Pancreas (tissue), 10 donors: ENCODE data around the gene TMEM101. TPM values are rescaled to one million over a fixed set of nuclear protein-coding genes. Genes with fewer than 3 reads are reported as not detected.
"Not testable (repeated sequence)": the region's sequence is repeated elsewhere in the genome, so short reads cannot be mapped to it uniquely, and the experiment has no call there.

ENCODE experiments used
- ATAC-seq, 4 donors: fragments of 200-7000 bp; cut with Tn5 transposase; one replicate each; pipeline versions ENCODE4 v1.8.0 to v1.9.1; 2020; ENCODE audit warnings: mild to moderate bottlenecking in 4 of 4, moderate library complexity in 4 of 4
- DNase-seq, 6 donors: peaks; one replicate each; pipeline ENCODE4 v3.0.0-alpha.2; 2020
- FAIRE-seq: peaks from 2 replicates; lab custom pipeline; 2012; peaks lifted over from hg19 to GRCh38; lab: Jason Lieb, UNC
- H3K27ac ChIP-seq, 4 donors: fragments of 200-600 bp; sonication (generic); 1 replicate in 3 of 4; 2 replicates in 1 of 4; pipeline versions ENCODE4 v1.5.0 to v1.8.0; 2020
- H3K27me3 ChIP-seq, 4 donors: fragments of 200-600 bp; one replicate each; pipeline ENCODE4 v1.8.0; 2021
- H3K36me3 ChIP-seq, 3 donors: fragments of 200-600 bp; sonication (generic) in 1 of 3; one replicate each; pipeline versions ENCODE4 v1.5.0 to v1.8.0; 2020 to 2021
- H3K4me1 ChIP-seq, 3 donors: fragments of 200-600 bp; one replicate each; pipeline ENCODE4 v1.8.0; 2021
- H3K4me3 ChIP-seq, 4 donors: fragments of 200-600 bp; sonication (generic) in 2 of 4; one replicate each; pipeline versions ENCODE4 v1.5.0 to v1.8.0; 2020 to 2021
- H3K9me3 ChIP-seq, 4 donors: fragments of 200-600 bp; one replicate each; pipeline ENCODE4 v1.8.0; 2021
- CTCF ChIP-seq, 4 donors: fragments of 200-600 bp; sonication (generic) in 3 of 4; IDR thresholded peaks; one replicate each; pipeline versions ENCODE4 v1.5.0 to v1.8.0; 2021; ENCODE audit warnings: antibody characterized with exemption in 4 of 4
- WGBS, 2 donors: extraction: QIAGEN DNeasy Blood & Tissue Kit; methylation state at CpG; one replicate each; pipeline ENCODE4 v1.1.7; 2013; 5-methylcytosine and 5-hydroxymethylcytosine counted together
- intact Hi-C, 3 donors: fragments of 100-400 bp; cut with DNase I; formaldehyde crosslinking; loops; one replicate each; pipeline versions ENCODE4 v1.11.1 to v1.14.2; 2022
- polyA plus RNA-seq, 2 donors: library from polyadenylated mRNA; stranded (reverse); fragments of 200-250 nt; gene quantifications; one replicate each; pipeline ENCODE4 v1.2.3, GENCODE V29; 2013
- total RNA-seq, 6 donors: library from RNA; stranded (reverse); fragmentation: NEBNext Ultra II Directional in 4 of 6; extraction: Animal tissue kit (Norgen Biotek cat#: 25700) in 4 of 6; gene quantifications; one replicate each; pipeline versions ENCODE4 v1.2.1 to v1.2.4, GENCODE V29; 2021 to 2023
- donor health status: healthy with polysubstance abuse.
- donor health status: DM: no; HTN: no; CAD: no; lungs with moderate emphysema.
- donor health status: DM: no; HTN: no; CAD: no.
- donor health status: control.
- donor health status: control.
- donor health status: Bipolar disorder and iron deficiency.
- donor health status: DM: yes; HTN: yes; CAD: no.
- donor health status: DM: no; HTN: no; CAD: no.
- donor health status: DM: no; HTN: no; CAD: no.
- donor health status: DM: yes; HTN: yes; CAD: no.

The TMEM101 gene
- total and polyA plus RNA-seq, 8 donors, result 14.4 to 22.7 (median 19.6) TPM

- WGBS, 2 donors, result 39 to 40% methylated on average over 14 of the region's 14 CpGs
- Histone ChIP-seq H3K4me3 (no peak overlapping the region), H3K9me3 (no peaks in the 10 kb centered on the region), H3K27ac (peak overlapping the region in 2 of 4 donors; percentile 12 to 46), H3K36me3 (peaks cover 0 to 6% (median 4%) of the 10 kb centered on the region in 3 donors), H3K4me1 (peaks cover 4 to 15% (median 7%) of the 10 kb centered on the region in 3 donors), H3K27me3 (no peaks in the 10 kb centered on the region)
- TF ChIP-seq CTCF (IDR thresholded peaks at IDR 0.05), result no peak
- intact Hi-C loops, result no loop called here
- FAIRE-seq, result no peak
- ATAC-seq, result peak in 2 of 4 donors; percentile 61 to 63
- DNase-seq, result no peak
Observed at GRCh38 chr17:44059101-44059892, 44.5 kb upstream of the TMEM101 start.

- intact Hi-C loops, result no loop called here
- Histone ChIP-seq H3K27ac (peak overlapping the region; percentile 10 to 77 (median 50)), H3K36me3 (peaks cover 0 to 27% (median 0%) of the 10 kb centered on the region in 3 donors), H3K27me3 (no peaks in the 10 kb centered on the region), H3K9me3 (no peaks in the 10 kb centered on the region), H3K4me1 (peaks cover 9 to 30% (median 19%) of the 10 kb centered on the region in 3 donors), H3K4me3 (no peak overlapping the region)
- no peak for TF ChIP-seq CTCF (IDR thresholded peaks at IDR 0.05)
- peak; percentile 84 to 94 (median 93) for ATAC-seq
- no peak for FAIRE-seq
- WGBS, 2 donors, result 19 to 23% methylated on average over 3 of the region's 3 CpGs
- peak in 4 of 6 donors; percentile 46 to 68 (median 51) for DNase-seq
Observed at GRCh38 chr17:44053125-44053872, 38.5 kb upstream of the TMEM101 start.

DNA sequence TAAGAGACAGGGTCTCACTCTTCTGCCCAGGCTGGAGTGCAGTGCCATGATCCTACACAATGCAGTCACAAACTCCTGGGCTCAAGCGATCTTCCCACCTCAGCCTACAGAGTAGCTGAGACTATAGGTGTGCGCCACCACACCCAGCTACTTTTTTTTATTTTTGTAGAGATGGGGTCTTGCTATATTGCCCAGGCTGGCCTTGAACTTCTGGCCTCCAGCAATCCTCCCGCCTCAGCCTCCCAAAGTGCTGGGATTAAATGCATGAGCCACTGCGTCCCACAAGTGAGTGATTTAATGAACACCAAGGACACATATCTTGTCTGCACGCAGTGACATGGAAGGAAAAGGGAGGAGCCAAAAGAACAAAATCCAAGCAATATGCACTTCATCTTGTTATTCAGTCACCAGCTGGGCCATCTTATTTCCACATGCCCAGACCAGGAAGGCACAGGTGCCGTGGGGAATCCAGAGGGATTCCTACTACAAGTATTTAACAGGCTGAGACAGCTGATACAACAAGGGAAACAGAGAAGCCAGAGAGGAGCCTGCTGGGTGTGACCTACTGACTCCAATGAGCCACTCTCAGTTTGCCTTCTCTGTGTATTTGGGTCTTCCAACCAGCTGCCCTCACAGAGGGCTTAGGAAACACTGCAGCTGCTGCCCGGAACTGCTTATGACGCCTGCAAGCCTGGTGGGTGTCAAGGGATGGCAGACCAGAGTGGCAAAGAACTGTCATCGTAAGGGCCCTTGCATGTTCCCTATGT, 34.7 kb upstream of the TMEM101 start:
- Histone ChIP-seq H3K27me3 (no peaks in the 10 kb centered on the region), H3K36me3 (peaks cover 0 to 27% (median 0%) of the 10 kb centered on the region in 3 donors), H3K27ac (no peak overlapping the region), H3K9me3 (no peaks in the 10 kb centered on the region), H3K4me1 (peaks cover 9 to 24% (median 19%) of the 10 kb centered on the region in 3 donors), H3K4me3 (no peak overlapping the region)
- no peak for FAIRE-seq
- WGBS, 2 donors, result 92 to 96% methylated on average over 9 of the region's 9 CpGs
- ATAC-seq, result no peak
- intact Hi-C loops, result no loop called here
- no peak for TF ChIP-seq CTCF (IDR thresholded peaks at IDR 0.05)
- DNase-seq, result no peak

- peaks cover 0 to 22% (median 0%) of the 10 kb centered on the region in 3 donors for H3K36me3 ChIP-seq
- FAIRE-seq, H3K4me1 ChIP-seq, H3K27ac ChIP-seq, H3K9me3 ChIP-seq, H3K4me3 ChIP-seq, H3K27me3 ChIP-seq, intact Hi-C loops, DNase-seq, ATAC-seq: not testable (repeated sequence)
- 98 to 99% methylated on average over 6 to 7 of the region's 7 CpGs for WGBS, 2 donors
Observed at GRCh38 chr17:44046893-44047292, 32.1 kb upstream of the TMEM101 start.

GRCh38 chr17:44045486-44045885, 30.7 kb upstream of the TMEM101 start:
- no peak for DNase-seq
- peaks cover 0 to 4% (median 0%) of the 10 kb centered on the region in 3 donors for H3K4me1 ChIP-seq
- TF ChIP-seq CTCF (IDR thresholded peaks at IDR 0.05), result no peak
- WGBS, 2 donors, result 92 to 93% methylated on average over 4 of the region's 4 CpGs
- no peak for ATAC-seq
- H3K27me3 ChIP-seq, result no peaks in the 10 kb centered on the region
- no peak overlapping the region for H3K4me3 ChIP-seq
- no peak overlapping the region for H3K27ac ChIP-seq
- intact Hi-C loops, result no loop called here
- H3K9me3 ChIP-seq, result no peaks in the 10 kb centered on the region
- peaks cover 0 to 10% (median 0%) of the 10 kb centered on the region in 3 donors for H3K36me3 ChIP-seq
- FAIRE-seq, result no peak
